Loucy (cell line): ENCODE data around the gene STXBP2.

ENCODE experiments used
- H2AFZ ChIP-seq: fragments of 200-600 bp; sonication (generic); 2 replicates; pipeline ENCODE4 v1.6.0; 2016; ENCODE audit warnings: antibody characterized with exemption, mild to moderate bottlenecking, low read length, moderate library complexity
- H3F3A ChIP-seq: fragments of 200-600 bp; 2 replicates; pipeline ENCODE4 v1.6.0; 2016; ENCODE audit warnings: antibody characterized with exemption, low read depth, mild to moderate bottlenecking
- H3K27me3 ChIP-seq: fragments of 200-600 bp; sonication (generic); 2 replicates; pipeline ENCODE4 v1.6.1; 2014; ENCODE audit warnings: low read length, mild to moderate bottlenecking; ENCODE audit not compliant: insufficient read depth, poor library complexity, severe bottlenecking
- H3K36me3 ChIP-seq: fragments of 200-600 bp; sonication (generic); 2 replicates; pipeline ENCODE4 v1.6.1; 2016; ENCODE audit warnings: low read length; ENCODE audit not compliant: insufficient read depth
- H3K4me1 ChIP-seq: fragments of 200-600 bp; sonication (generic); 2 replicates; pipeline ENCODE4 v1.5.1; 2014; ENCODE audit warnings: low read length, mild to moderate bottlenecking; ENCODE audit not compliant: insufficient read depth, poor library complexity, severe bottlenecking
- H3K4me2 ChIP-seq: fragments of 200-600 bp; sonication (generic); 2 replicates; pipeline ENCODE4 v1.6.0; 2014; ENCODE audit warnings: antibody characterized with exemption, low read length, low read depth, mild to moderate bottlenecking; ENCODE audit not compliant: poor library complexity, severe bottlenecking
- H3K4me3 ChIP-seq: fragments of 200-600 bp; sonication (generic); 2 replicates; pipeline ENCODE4 v1.5.1; 2014; ENCODE audit warnings: low read length, mild to moderate bottlenecking, mixed read lengths; ENCODE audit not compliant: poor library complexity, severe bottlenecking
- H3K79me2 ChIP-seq: fragments of 200-600 bp; sonication (generic); 2 replicates; pipeline ENCODE4 v1.6.1; 2014; ENCODE audit warnings: low read length; ENCODE audit not compliant: insufficient read depth
- H3K9ac ChIP-seq: fragments of 200-600 bp; sonication (generic); 2 replicates; pipeline ENCODE4 v1.6.0; 2014; ENCODE audit warnings: mild to moderate bottlenecking, low read depth, low read length, moderate library complexity; ENCODE audit not compliant: poor library complexity, severe bottlenecking
- H3K9me2 ChIP-seq: fragments of 200-600 bp; sonication (generic); replicated peaks from 2 replicates; pipeline ENCODE4 v1.6.1; 2016; ENCODE audit warnings: low read depth, low read length, mixed read lengths
- H3K9me3 ChIP-seq: fragments of 200-600 bp; sonication (generic); 2 replicates; pipeline ENCODE4 v1.6.1; 2014; ENCODE audit warnings: mild to moderate bottlenecking, antibody characterized with exemption, low read length, low read depth; ENCODE audit not compliant: insufficient read depth
- H4K20me1 ChIP-seq: fragments of 200-600 bp; sonication (generic); 2 replicates; pipeline ENCODE4 v1.6.0; 2014; ENCODE audit warnings: antibody characterized with exemption, low read length, mild to moderate bottlenecking; ENCODE audit not compliant: insufficient read depth, poor library complexity, severe bottlenecking
- CTCF ChIP-seq: fragments of 200-600 bp; sonication (generic); conservative IDR thresholded peaks from 2 replicates; pipeline ENCODE4 v1.5.1; 2014; ENCODE audit warnings: mild to moderate bottlenecking, antibody characterized with exemption, low read length
- EZH2phosphoT487 ChIP-seq: fragments of 200-600 bp; IDR thresholded peaks from 2 replicates; pipeline ENCODE4 v1.6.1; 2018; ENCODE audit warnings: antibody characterized with exemption, mild to moderate bottlenecking, moderate library complexity, borderline replicate concordance

The STXBP2 gene

GRCh38 chr19:7646426-7646700 is 9.5 kb downstream of the STXBP2 start:
- H3K9ac ChIP-seq, result no peak overlapping the region
- H3K36me3 ChIP-seq, result no peaks in the 10 kb centered on the region
- H2AFZ ChIP-seq, result no peak overlapping the region
- H3F3A ChIP-seq, result no peaks in the 10 kb centered on the region
- no peak for TF ChIP-seq EZH2phosphoT487
- no peak for TF ChIP-seq CTCF
- H3K4me1 ChIP-seq, result no peaks in the 10 kb centered on the region
- no peaks in the 10 kb centered on the region for H3K9me3 ChIP-seq
- H3K9me2 ChIP-seq, result no peaks in the 10 kb centered on the region
- no peak overlapping the region for H3K4me2 ChIP-seq
- H3K79me2 ChIP-seq, result no peaks in the 10 kb centered on the region
- no peaks in the 10 kb centered on the region for H4K20me1 ChIP-seq
- no peak overlapping the region for H3K4me3 ChIP-seq
- no peaks in the 10 kb centered on the region for H3K27me3 ChIP-seq

- no peaks in the 10 kb centered on the region for H3K36me3 ChIP-seq
- no peaks in the 10 kb centered on the region for H4K20me1 ChIP-seq
- peaks cover under 1% of the 10 kb centered on the region for H3K4me1 ChIP-seq
- TF ChIP-seq EZH2phosphoT487, result no peak
- no peak for TF ChIP-seq CTCF
- no peaks in the 10 kb centered on the region for H3K9me2 ChIP-seq
- no peaks in the 10 kb centered on the region for H3K27me3 ChIP-seq
- H3K9ac ChIP-seq, result no peak overlapping the region
- no peaks in the 10 kb centered on the region for H3K79me2 ChIP-seq
- H3K4me2 ChIP-seq, result no peak overlapping the region
- H2AFZ ChIP-seq, result no peak overlapping the region
- no peaks in the 10 kb centered on the region for H3K9me3 ChIP-seq
- H3K4me3 ChIP-seq, result no peak overlapping the region
- no peaks in the 10 kb centered on the region for H3F3A ChIP-seq
Observed at GRCh38 chr19:7647156-7647555, 10.2 kb downstream of the STXBP2 start.

- no peak overlapping the region for H3K4me3 ChIP-seq
- no peaks in the 10 kb centered on the region for H3K79me2 ChIP-seq
- peaks cover 4% of the 10 kb centered on the region for H3K4me1 ChIP-seq
- H2AFZ ChIP-seq, result no peak overlapping the region
- no peaks in the 10 kb centered on the region for H3K9me3 ChIP-seq
- no peaks in the 10 kb centered on the region for H3K27me3 ChIP-seq
- H4K20me1 ChIP-seq, result no peaks in the 10 kb centered on the region
- no peak overlapping the region for H3K9ac ChIP-seq
- TF ChIP-seq EZH2phosphoT487, result no peak
- TF ChIP-seq CTCF, result no peak
- no peak overlapping the region for H3K4me2 ChIP-seq
- H3K36me3 ChIP-seq, result no peaks in the 10 kb centered on the region
- H3F3A ChIP-seq, result no peaks in the 10 kb centered on the region
- H3K9me2 ChIP-seq, result no peaks in the 10 kb centered on the region
Observed at GRCh38 chr19:7648265-7649014, 11.5 kb downstream of the STXBP2 start.
